CD4-positive, alpha-beta T cell (primary cell): ENCODE results near the gene GFER. TPM values are rescaled to one million over a fixed set of nuclear protein-coding genes. Genes with fewer than 3 reads are reported as not detected.

Experiments
- ATAC-seq: fragments of 200-7000 bp; cut with Tn5 transposase; one replicate; pipeline ENCODE4 v1.10.0; 2022; ENCODE audit warnings: mild to moderate bottlenecking; ENCODE audit not compliant: poor library complexity
- CTCF ChIA-PET: fragments of 350-600 bp; sonication (Branson Sonifier 250); formaldehyde crosslinking; loops from one replicate; lab custom pipeline; 2021; ENCODE audit warnings: antibody characterized with exemption, inconsistent platforms; lab: Charles Lee
- POLR2A ChIA-PET: fragments of 350-600 bp; sonication (Branson Sonifier 250); formaldehyde crosslinking; loops from one replicate; lab custom pipeline; 2021; ENCODE audit warnings: antibody characterized with exemption, inconsistent platforms; lab: Charles Lee
- DNase-seq, 14 experiments: peaks; one replicate each; pipeline ENCODE4 v3.0.0-alpha.2; 2013 to 2020; ENCODE audit warnings: mixed read lengths in 2 of 14
- H3K27ac ChIP-seq, 2 donors: one replicate each; pipeline versions ENCODE4 v1.5.1 to v1.7.0; 2013; ENCODE audit warnings: low read length in 2 of 2, low read depth in 1 of 2, mild to moderate bottlenecking in 1 of 2
- H3K27me3 ChIP-seq, 2 experiments: 1 replicate in 1 of 2; 2 replicates in 1 of 2; pipeline versions ENCODE4 v1.6.1 to v1.7.0; 2013; ENCODE audit warnings: low read length in 2 of 2, control low read depth in 1 of 2, mild to moderate bottlenecking in 1 of 2, moderate library complexity in 1 of 2; ENCODE audit not compliant: insufficient read depth in 2 of 2, control insufficient read depth in 1 of 2
- H3K36me3 ChIP-seq: one replicate; pipeline ENCODE4 v1.6.1; 2013; ENCODE audit warnings: low read length, control low read depth; ENCODE audit not compliant: insufficient read depth
- H3K4me1 ChIP-seq: one replicate; pipeline ENCODE4 v1.6.1; 2013; ENCODE audit warnings: low read length, control low read depth; ENCODE audit not compliant: insufficient read depth
- H3K4me3 ChIP-seq: one replicate; pipeline ENCODE4 v1.5.1; 2013; ENCODE audit warnings: mild to moderate bottlenecking, low read length, moderate library complexity
- H3K9me3 ChIP-seq, 2 experiments: 1 replicate in 1 of 2; 2 replicates in 1 of 2; pipeline versions ENCODE4 v1.6.1 to v1.7.0; 2013; ENCODE audit warnings: low read length in 2 of 2, mild to moderate bottlenecking in 2 of 2, control low read depth in 1 of 2, moderate library complexity in 1 of 2; ENCODE audit not compliant: control insufficient read depth in 1 of 2, insufficient read depth in 1 of 2
- H3K27ac Mint-ChIP-seq: one replicate; pipeline ENCODE4 v1.8.0; 2020; ENCODE audit warnings: mixed read lengths
- H3K27me3 Mint-ChIP-seq: one replicate; pipeline ENCODE4 v1.8.0; 2021; ENCODE audit warnings: mixed read lengths
- H3K36me3 Mint-ChIP-seq: one replicate; pipeline ENCODE4 v1.8.0; 2021; ENCODE audit warnings: low read depth, mixed read lengths
- H3K4me1 Mint-ChIP-seq: one replicate; pipeline ENCODE4 v1.8.0; 2021; ENCODE audit warnings: low read depth, mixed read lengths
- H3K4me3 Mint-ChIP-seq: one replicate; pipeline ENCODE4 v1.8.0; 2020; ENCODE audit warnings: mild to moderate bottlenecking, mixed read lengths
- H3K9me3 Mint-ChIP-seq: one replicate; pipeline ENCODE4 v1.8.0; 2020; ENCODE audit warnings: mixed read lengths
- CTCF ChIP-seq: fragments of 200-600 bp; IDR thresholded peaks from one replicate; pipeline ENCODE4 v1.8.0; 2022; ENCODE audit warnings: antibody characterized with exemption, mild to moderate bottlenecking
- intact Hi-C, 2 experiments: fragments of 100-400 bp; cut with DNase I in 1 of 2; cut with micrococcal nuclease in 1 of 2; formaldehyde crosslinking; loops; one replicate each; pipeline versions ENCODE4 v1.15.1 to v1.9.0; 2023 to 2025; cut with DNase I, micrococcal nuclease
- total RNA-seq, 174 experiments: library from RNA in 2 of 174; stranded (reverse) in 2 of 174; gene quantifications; one replicate each; pipeline ENCODE4 v1.2.3 and lab custom pipeline; 2021 to 2026

Gene GFER
- total RNA-seq, 2 experiments from 2014 or later: 14.5 TPM

GRCh38 chr16:1946495-1947368, 37.3 kb upstream of the GFER start:
- peaks cover 7% of the 10 kb centered on the region for H3K36me3 Mint-ChIP-seq
- ChIA-PET CTCF (no interaction called here), POLR2A (interaction anchor here (1.0 kb wide), 1 partner anchor 209 kb away, joined by 3 read pairs; the partner anchor contains the start of gene TRAF7)
- peaks cover 18% of the 10 kb centered on the region for H3K4me1 Mint-ChIP-seq
- no peak overlapping the region for H3K27ac ChIP-seq
- DNase-seq: peak in 1 of 14 experiments; percentile 34
- no peaks in the 10 kb centered on the region for H3K27me3 ChIP-seq
- no peak overlapping the region for H3K4me3 Mint-ChIP-seq
- H3K9me3 ChIP-seq: no peaks in the 10 kb centered on the region
- no peak overlapping the region for H3K4me3 ChIP-seq
- H3K9me3 Mint-ChIP-seq: no peaks in the 10 kb centered on the region
- ATAC-seq: no peak
- peaks cover 22% of the 10 kb centered on the region for H3K4me1 ChIP-seq
- no peak for TF ChIP-seq CTCF
- intact Hi-C loops: no loop called here
- H3K27ac Mint-ChIP-seq: no peak overlapping the region
- H3K27me3 Mint-ChIP-seq: no peaks in the 10 kb centered on the region
- no peaks in the 10 kb centered on the region for H3K36me3 ChIP-seq

GRCh38 chr16:1947369-1947670, 36.7 kb upstream of the GFER start:
- no peak overlapping the region for H3K4me3 ChIP-seq
- H3K9me3 ChIP-seq: no peaks in the 10 kb centered on the region
- Mint-ChIP-seq H3K27ac (no peak overlapping the region), H3K4me3 (no peak overlapping the region), H3K4me1 (peaks cover 18% of the 10 kb centered on the region), H3K27me3 (no peaks in the 10 kb centered on the region), H3K9me3 (no peaks in the 10 kb centered on the region), H3K36me3 (peaks cover 7% of the 10 kb centered on the region)
- peaks cover 17% of the 10 kb centered on the region for H3K4me1 ChIP-seq
- ChIA-PET POLR2A (interaction anchor here (1.0 kb wide), 1 partner anchor 208 kb away, joined by 3 read pairs; the partner anchor contains the start of gene TRAF7), CTCF (no interaction called here)
- TF ChIP-seq CTCF: no peak
- intact Hi-C loops: no loop called here
- ATAC-seq: no peak
- no peaks in the 10 kb centered on the region for H3K36me3 ChIP-seq
- DNase-seq: no peak
- H3K27me3 ChIP-seq: no peaks in the 10 kb centered on the region
- H3K27ac ChIP-seq: no peak overlapping the region

GRCh38 chr16:1949507-1949906, 34.5 kb upstream of the GFER start:
- Mint-ChIP-seq H3K27ac (no peak overlapping the region), H3K36me3 (no peaks in the 10 kb centered on the region), H3K27me3 (no peaks in the 10 kb centered on the region), H3K4me1 (peaks cover 2% of the 10 kb centered on the region), H3K9me3 (no peaks in the 10 kb centered on the region), H3K4me3 (no peak overlapping the region)
- TF ChIP-seq CTCF: no peak
- Histone ChIP-seq H3K27me3 (no peaks in the 10 kb centered on the region), H3K4me1 (no peaks in the 10 kb centered on the region), H3K27ac (no peak overlapping the region), H3K36me3 (no peaks in the 10 kb centered on the region), H3K9me3 (no peaks in the 10 kb centered on the region), H3K4me3 (no peak overlapping the region)
- intact Hi-C loops: no loop called here
- DNase-seq (no peak), ATAC-seq (no peak)
- ChIA-PET POLR2A (no interaction called here), CTCF (no interaction called here)
